Parathyroid adenoma (tissue), 2 donors: ENCODE results near the gene ZNF766.
A peak's percentile ranks its signal among the peaks of the same experiment; 100 is the strongest.

Experiments
- H2AFZ ChIP-seq: fragments of 300-600 bp; sonication (generic); one replicate; pipeline ENCODE4 v1.7.0; 2017; ENCODE audit warnings: antibody characterized with exemption, mild to moderate bottlenecking
- H3K27ac ChIP-seq: fragments of 300-600 bp; sonication (generic); one replicate; pipeline ENCODE4 v1.7.0; 2017
- H3K27me3 ChIP-seq: fragments of 300-600 bp; sonication (generic); one replicate; pipeline ENCODE4 v1.7.0; 2017; ENCODE audit warnings: low read length; ENCODE audit not compliant: control insufficient read depth, insufficient read depth
- H3K36me3 ChIP-seq: fragments of 300-600 bp; sonication (generic); one replicate; pipeline ENCODE4 v1.7.0; 2017; ENCODE audit warnings: low read length; ENCODE audit not compliant: control insufficient read depth, insufficient read depth
- H3K4me1 ChIP-seq: fragments of 300-600 bp; sonication (generic); one replicate; pipeline ENCODE4 v1.7.0; 2017; ENCODE audit warnings: control low read depth
- H3K4me2 ChIP-seq: fragments of 300-600 bp; sonication (generic); one replicate; pipeline ENCODE4 v1.7.0; 2017; ENCODE audit warnings: low read length
- H3K4me3 ChIP-seq: fragments of 300-600 bp; sonication (generic); one replicate; pipeline ENCODE4 v1.7.0; 2017; ENCODE audit warnings: low read depth, low read length
- H3K79me2 ChIP-seq: fragments of 300-600 bp; sonication (generic); one replicate; pipeline ENCODE4 v1.7.0; 2017; ENCODE audit warnings: control low read depth
- H3K9ac ChIP-seq: fragments of 300-600 bp; sonication (generic); one replicate; pipeline ENCODE4 v1.7.0; 2017; ENCODE audit warnings: mild to moderate bottlenecking
- H3K9me3 ChIP-seq: fragments of 300-600 bp; sonication (generic); one replicate; pipeline ENCODE4 v1.7.0; 2017; ENCODE audit warnings: low read length; ENCODE audit not compliant: control insufficient read depth
- TF ChIP-seq, protein P1 (sequence below): fragments of 300-600 bp; sonication (generic); IDR thresholded peaks from one replicate; pipeline ENCODE4 v1.7.0; 2017; ENCODE audit warnings: antibody characterized with exemption, mild to moderate bottlenecking
- donor health status: primary hyperparathyroidism.

The ZNF766 gene

DNA sequence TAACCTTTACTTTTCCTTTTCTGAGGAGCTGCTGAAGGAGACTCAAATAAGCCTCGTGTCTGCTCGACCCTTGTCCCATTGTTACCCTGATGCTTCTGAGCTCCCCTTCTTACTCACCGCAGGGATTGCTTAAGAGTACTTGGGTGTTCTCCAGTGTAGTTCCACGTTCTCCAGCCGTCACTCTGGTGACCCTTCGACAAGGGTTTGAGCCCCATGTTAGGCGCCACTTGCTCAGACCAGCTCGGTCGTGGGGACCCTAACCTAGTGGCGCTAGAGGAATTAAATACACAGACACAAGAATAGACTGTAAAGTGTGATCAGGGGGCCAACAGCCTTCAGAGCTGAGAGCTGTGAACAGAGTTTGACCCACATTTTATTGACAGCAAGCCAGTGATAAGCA, 37.9 kb downstream of the ZNF766 start:
- TF ChIP-seq, protein P1, sequence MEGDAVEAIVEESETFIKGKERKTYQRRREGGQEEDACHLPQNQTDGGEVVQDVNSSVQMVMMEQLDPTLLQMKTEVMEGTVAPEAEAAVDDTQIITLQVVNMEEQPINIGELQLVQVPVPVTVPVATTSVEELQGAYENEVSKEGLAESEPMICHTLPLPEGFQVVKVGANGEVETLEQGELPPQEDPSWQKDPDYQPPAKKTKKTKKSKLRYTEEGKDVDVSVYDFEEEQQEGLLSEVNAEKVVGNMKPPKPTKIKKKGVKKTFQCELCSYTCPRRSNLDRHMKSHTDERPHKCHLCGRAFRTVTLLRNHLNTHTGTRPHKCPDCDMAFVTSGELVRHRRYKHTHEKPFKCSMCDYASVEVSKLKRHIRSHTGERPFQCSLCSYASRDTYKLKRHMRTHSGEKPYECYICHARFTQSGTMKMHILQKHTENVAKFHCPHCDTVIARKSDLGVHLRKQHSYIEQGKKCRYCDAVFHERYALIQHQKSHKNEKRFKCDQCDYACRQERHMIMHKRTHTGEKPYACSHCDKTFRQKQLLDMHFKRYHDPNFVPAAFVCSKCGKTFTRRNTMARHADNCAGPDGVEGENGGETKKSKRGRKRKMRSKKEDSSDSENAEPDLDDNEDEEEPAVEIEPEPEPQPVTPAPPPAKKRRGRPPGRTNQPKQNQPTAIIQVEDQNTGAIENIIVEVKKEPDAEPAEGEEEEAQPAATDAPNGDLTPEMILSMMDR: no peak
- Histone ChIP-seq H3K36me3 (peaks cover 5% of the 10 kb centered on the region), H3K9me3 (no peaks in the 10 kb centered on the region), H3K79me2 (no peaks in the 10 kb centered on the region), H3K4me3 (no peak overlapping the region), H3K9ac (no peak overlapping the region), H3K4me2 (no peak overlapping the region), H2AFZ (no peak overlapping the region), H3K4me1 (no peaks in the 10 kb centered on the region), H3K27ac (no peak overlapping the region), H3K27me3 (no peaks in the 10 kb centered on the region)

DNA sequence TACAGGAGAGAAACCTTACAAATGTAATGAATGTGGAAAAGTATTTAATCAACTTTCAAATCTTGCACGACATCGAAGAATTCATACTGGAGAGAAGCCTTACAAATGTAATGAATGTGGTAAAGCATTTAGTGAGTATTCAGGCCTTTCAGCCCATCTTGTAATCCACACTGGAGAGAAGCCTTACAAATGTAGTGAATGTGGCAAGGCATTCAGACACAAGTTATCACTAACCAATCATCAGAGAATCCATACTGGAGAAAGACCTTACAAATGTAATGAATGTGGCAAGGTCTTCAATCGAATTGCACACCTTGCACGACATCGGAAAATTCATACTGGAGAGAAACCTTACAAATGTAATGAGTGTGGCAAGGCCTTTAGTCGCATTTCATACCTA, 53.0 kb downstream of the ZNF766 start:
- Histone ChIP-seq H3K79me2 (no peaks in the 10 kb centered on the region), H3K27me3 (no peaks in the 10 kb centered on the region), H3K4me3 (no peak overlapping the region), H3K27ac (no peak overlapping the region), H2AFZ (no peak overlapping the region), H3K9ac (no peak overlapping the region), H3K4me1 (no peaks in the 10 kb centered on the region), H3K4me2 (no peak overlapping the region), H3K9me3 (peaks cover 13% of the 10 kb centered on the region), H3K36me3 (peaks cover 32% of the 10 kb centered on the region)
- TF ChIP-seq, protein P1: no peak

DNA sequence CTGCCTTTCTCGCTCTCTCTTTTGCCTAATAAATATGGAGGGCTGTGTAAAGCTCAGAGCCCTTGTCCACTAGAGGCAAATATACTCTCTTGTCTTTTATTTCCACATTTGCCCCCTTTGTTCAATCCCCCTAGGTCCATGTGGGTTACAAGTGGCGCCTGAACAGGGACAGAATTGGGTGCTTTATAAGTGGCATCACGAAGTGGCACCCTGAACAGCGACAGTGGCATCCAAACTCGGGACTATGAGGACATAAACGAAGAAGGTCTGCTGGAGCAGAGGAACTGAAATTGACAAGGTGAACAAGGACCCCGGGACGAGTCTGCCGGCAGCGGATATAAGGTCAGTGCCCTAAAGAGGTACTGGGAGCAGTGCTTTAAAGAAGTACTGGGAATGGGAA, 62.4 kb downstream of the ZNF766 start:
- no peaks in the 10 kb centered on the region for H3K36me3 ChIP-seq
- H3K4me1 ChIP-seq: no peaks in the 10 kb centered on the region
- no peak overlapping the region for H3K9ac ChIP-seq
- H3K27me3 ChIP-seq: no peaks in the 10 kb centered on the region
- no peak overlapping the region for H3K27ac ChIP-seq
- H2AFZ ChIP-seq: no peak overlapping the region
- H3K9me3 ChIP-seq: no peaks in the 10 kb centered on the region
- no peaks in the 10 kb centered on the region for H3K79me2 ChIP-seq
- H3K4me2 ChIP-seq: no peak overlapping the region
- TF ChIP-seq, protein P1: no peak
- no peak overlapping the region for H3K4me3 ChIP-seq

DNA sequence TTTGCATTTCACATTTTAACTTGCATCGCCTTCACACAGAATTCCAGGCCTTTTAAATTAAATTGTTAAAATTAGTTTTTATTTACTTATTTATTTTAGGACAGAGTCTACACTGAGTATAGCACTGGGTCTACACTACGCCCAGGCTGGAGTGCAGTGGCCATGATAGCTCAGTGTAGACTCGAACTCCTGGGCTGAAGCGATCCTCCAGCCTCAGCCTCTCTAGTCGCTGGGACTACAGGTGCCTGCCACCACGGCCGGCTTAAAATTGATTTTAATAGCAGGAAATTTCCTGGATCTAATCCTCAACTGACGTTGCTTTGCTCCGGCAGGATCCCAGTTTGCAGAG, 66.4 kb downstream of the ZNF766 start:
- H3K9ac ChIP-seq: no peak overlapping the region
- peak overlapping the region; percentile 95 for H3K4me3 ChIP-seq
- H3K27ac ChIP-seq: no peak overlapping the region
- H2AFZ ChIP-seq: peak overlapping the region; percentile 50
- peak overlapping the region; percentile 62 for H3K4me2 ChIP-seq
- TF ChIP-seq, protein P1: no peak
- no peaks in the 10 kb centered on the region for H3K9me3 ChIP-seq
- H3K4me1 ChIP-seq: no peaks in the 10 kb centered on the region
- no peaks in the 10 kb centered on the region for H3K79me2 ChIP-seq
- no peaks in the 10 kb centered on the region for H3K36me3 ChIP-seq
- H3K27me3 ChIP-seq: no peaks in the 10 kb centered on the region

DNA sequence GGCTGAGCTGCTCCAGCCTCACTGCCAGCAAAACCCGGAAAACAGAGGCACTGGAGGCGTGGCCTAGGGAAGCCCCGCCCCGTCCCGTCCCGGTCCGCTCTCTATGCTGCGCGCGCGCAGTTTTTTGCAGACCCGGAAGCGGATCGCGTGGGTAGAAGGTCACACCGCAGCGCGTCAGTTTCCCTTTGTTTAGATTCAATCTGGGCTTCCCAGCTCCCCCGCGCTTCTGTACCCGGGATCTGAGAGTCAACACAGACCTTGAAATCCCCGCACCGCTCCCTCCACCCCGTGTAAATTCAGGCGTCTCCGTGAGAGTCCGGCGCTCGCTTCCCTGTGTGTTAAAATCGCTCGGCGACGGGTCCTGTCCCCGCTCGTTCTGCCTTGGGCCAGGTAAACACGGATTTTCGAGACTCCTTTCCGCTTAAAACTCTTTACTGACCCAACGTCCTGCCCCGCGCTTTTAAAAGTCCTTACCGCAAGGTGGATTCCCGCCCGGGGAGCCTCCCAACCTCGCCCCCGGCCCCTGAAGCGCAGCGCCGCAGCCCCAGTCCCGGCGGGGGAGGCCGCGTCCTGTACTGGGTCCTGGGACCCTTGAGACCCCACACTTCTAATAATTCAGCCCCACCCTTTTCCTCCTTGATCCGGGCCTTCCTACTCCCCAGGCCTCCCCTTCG, 66.9 kb downstream of the ZNF766 start, which contains the start of gene ZNF610:
TSS of gene ZNF610 (plus strand) at position 127 of the 674 bp plus-strand sequence. CDS start 12,930 bp downstream, outside the sequence.
- Histone ChIP-seq H3K9me3 (no peaks in the 10 kb centered on the region), H3K4me1 (no peaks in the 10 kb centered on the region), H3K79me2 (no peaks in the 10 kb centered on the region), H3K4me3 (peak within 1 kb of the TSS; percentile 95), H2AFZ (peak within 1 kb of the TSS; percentile 50), H3K4me2 (peak within 1 kb of the TSS; percentile 97), H3K27ac (peak within 1 kb of the TSS; percentile 60), H3K27me3 (no peaks in the 10 kb centered on the region), H3K9ac (no peak within 1 kb of the TSS), H3K36me3 (no peaks in the 10 kb centered on the region)
- TF ChIP-seq, protein P1: no peak
